ENCODE results near the gene UGT1A10. TPM values are rescaled to one million over a fixed set of nuclear protein-coding genes. Genes with fewer than 3 reads are reported as not detected.
"Not testable (repeated sequence)": the region's sequence is repeated elsewhere in the genome, so short reads cannot be mapped to it uniquely, and the experiment has no call there.

UGT1A10 gene
- total RNA-seq, 2 donors from 2014 or later, result 0.52 to 0.99 TPM

DNA sequence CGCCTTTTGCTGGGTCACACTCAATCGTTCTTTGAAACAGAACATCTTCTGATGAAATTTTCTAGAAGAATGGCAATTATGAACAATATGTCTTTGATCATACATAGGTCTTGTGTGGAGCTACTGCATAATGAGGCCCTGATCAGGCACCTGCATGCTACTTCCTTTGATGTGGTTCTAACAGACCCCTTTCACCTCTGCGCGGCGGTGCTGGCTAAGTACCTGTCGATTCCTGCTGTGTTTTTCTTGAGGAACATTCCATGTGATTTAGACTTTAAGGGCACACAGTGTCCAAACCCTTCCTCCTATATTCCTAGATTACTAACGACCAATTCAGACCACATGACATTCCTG is 77.0 kb downstream of the UGT1A10 start:
- DNase-seq (no peak), ATAC-seq (no peak)
- Histone ChIP-seq H3K36me3 (replicated peaks in 1 of 2; ENCODE audit: insufficient read depth in 1 of 2, low read depth in 2 of 2) (no peaks in the 10 kb centered on the region), H3K27ac (no peak overlapping the region), H3K4me1 (no peaks in the 10 kb centered on the region), H3K9me3 (no peaks in the 10 kb centered on the region), H3K27me3 (no peaks in the 10 kb centered on the region), H3K4me3 (no peak overlapping the region)
- 50 to 67% methylated on average over 7 of the region's 7 CpGs for WGBS, 2 donors
- TF ChIP-seq, protein P1, sequence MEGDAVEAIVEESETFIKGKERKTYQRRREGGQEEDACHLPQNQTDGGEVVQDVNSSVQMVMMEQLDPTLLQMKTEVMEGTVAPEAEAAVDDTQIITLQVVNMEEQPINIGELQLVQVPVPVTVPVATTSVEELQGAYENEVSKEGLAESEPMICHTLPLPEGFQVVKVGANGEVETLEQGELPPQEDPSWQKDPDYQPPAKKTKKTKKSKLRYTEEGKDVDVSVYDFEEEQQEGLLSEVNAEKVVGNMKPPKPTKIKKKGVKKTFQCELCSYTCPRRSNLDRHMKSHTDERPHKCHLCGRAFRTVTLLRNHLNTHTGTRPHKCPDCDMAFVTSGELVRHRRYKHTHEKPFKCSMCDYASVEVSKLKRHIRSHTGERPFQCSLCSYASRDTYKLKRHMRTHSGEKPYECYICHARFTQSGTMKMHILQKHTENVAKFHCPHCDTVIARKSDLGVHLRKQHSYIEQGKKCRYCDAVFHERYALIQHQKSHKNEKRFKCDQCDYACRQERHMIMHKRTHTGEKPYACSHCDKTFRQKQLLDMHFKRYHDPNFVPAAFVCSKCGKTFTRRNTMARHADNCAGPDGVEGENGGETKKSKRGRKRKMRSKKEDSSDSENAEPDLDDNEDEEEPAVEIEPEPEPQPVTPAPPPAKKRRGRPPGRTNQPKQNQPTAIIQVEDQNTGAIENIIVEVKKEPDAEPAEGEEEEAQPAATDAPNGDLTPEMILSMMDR (IDR thresholded peaks at IDR 0.05), result no peak
- no peak for TF ChIP-seq POLR2A (IDR thresholded peaks at IDR 0.05)
- intact Hi-C loops (cut with DNase I), result no loop called here

DNA sequence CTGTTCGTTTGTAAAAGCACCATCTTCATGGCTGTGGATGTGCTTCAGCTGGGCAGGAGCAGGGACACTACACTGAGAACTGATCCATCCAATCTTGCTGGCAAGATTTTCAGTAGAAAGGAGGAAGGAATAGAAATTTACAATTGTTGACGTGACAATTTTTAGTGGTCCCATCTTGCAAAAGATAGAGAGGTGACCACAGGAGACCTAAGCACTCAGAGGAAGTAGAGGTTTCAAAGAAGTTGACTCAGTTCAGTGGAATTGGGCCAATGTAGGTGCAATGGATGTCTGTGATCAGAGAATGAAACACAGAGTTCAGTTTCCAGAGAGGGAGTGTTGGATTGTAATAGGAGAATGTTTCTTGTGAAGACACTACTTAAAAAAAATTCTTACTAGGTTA is 77.9 kb downstream of the UGT1A10 start:
- ATAC-seq (no peak), DNase-seq (no peak)
- Histone ChIP-seq H3K27ac (no peak overlapping the region), H3K9me3 (no peaks in the 10 kb centered on the region), H3K36me3 (replicated peaks in 1 of 2; ENCODE audit: insufficient read depth in 1 of 2, low read depth in 2 of 2) (no peaks in the 10 kb centered on the region), H3K27me3 (no peaks in the 10 kb centered on the region), H3K4me1 (no peaks in the 10 kb centered on the region), H3K4me3 (no peak overlapping the region)
- intact Hi-C loops (cut with DNase I), result no loop called here
- WGBS, 2 donors, result 49 to 57% methylated on average over 2 of the region's 2 CpGs
- TF ChIP-seq, protein P1 (IDR thresholded peaks at IDR 0.05), result no peak
- TF ChIP-seq POLR2A (IDR thresholded peaks at IDR 0.05), result no peak

DNA sequence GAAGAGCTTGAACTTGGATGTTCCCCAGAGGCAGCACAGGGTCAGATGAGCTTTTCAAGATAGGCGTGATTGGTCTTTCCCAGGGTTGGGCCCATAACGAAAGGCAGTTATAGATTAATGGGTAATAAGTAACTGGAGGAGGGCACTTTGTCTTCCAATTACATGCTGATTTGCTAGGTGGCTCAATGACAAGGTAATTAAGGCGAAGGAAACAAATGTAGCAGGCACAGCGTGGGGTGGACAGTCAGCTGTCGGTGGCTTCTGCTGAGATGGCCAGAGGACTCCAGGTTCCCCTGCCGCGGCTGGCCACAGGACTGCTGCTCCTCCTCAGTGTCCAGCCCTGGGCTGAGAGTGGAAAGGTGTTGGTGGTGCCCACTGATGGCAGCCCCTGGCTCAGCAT is 82.3 kb downstream of the UGT1A10 start, which contains the start of gene UGT1A4:
TSS of gene UGT1A4 (plus strand) at position 185 of the 400 bp plus-strand sequence. CDS start at position 270, 85 bp downstream.
- WGBS, 2 donors, result 62 to 69% methylated on average over 4 to 7 of the region's 7 CpGs
- TF ChIP-seq POLR2A (IDR thresholded peaks at IDR 0.05), result no peak
- TF ChIP-seq, protein P1 (IDR thresholded peaks at IDR 0.05), result no peak
- Histone ChIP-seq H3K36me3 (replicated peaks in 1 of 2; ENCODE audit: insufficient read depth in 1 of 2, low read depth in 2 of 2) (no peaks in the 10 kb centered on the region), H3K27me3 (no peaks in the 10 kb centered on the region), H3K9me3 (no peaks in the 10 kb centered on the region), H3K4me1 (no peaks in the 10 kb centered on the region), H3K27ac (no peak within 1 kb of the TSS), H3K4me3 (no peak within 1 kb of the TSS)
- ATAC-seq (no peak), DNase-seq (no peak)
- intact Hi-C loops (cut with DNase I), result no loop called here

DNA sequence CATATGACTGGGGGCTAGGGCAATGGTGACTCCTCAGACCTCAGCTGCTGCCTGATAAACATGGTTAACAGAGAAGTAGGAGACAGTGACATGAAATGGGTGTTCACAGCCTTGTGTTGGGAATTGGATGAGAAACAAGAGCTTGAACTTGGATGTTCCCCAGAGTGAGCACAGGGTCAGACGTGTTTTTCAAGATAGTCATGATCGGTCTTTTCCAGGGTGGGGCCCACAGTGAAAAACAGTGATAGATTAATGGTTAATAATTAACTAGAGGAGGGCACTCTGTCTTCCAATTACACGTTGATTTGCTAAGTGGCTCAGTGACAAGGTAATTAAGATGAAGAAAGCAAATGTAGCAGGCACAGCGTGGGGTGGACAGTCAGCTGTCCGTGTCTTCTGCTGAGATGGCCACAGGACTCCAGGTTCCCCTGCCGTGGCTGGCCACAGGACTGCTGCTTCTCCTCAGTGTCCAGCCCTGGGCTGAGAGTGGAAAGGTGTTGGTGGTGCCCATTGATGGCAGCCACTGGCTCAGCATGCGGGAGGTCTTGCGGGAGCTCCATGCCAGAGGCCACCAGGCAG is 92.6 kb downstream of the UGT1A10 start, which contains the start of gene UGT1A3:
TSS of gene UGT1A3 (plus strand) at position 320 of the 579 bp plus-strand sequence. CDS start at position 405, 85 bp downstream.
- Histone ChIP-seq H3K27ac (no peak within 1 kb of the TSS), H3K4me1 (no peaks in the 10 kb centered on the region), H3K36me3 (replicated peaks in 1 of 2; ENCODE audit: insufficient read depth in 1 of 2, low read depth in 2 of 2) (no peaks in the 10 kb centered on the region), H3K4me3 (no peak within 1 kb of the TSS), H3K27me3 (no peaks in the 10 kb centered on the region), H3K9me3 (no peaks in the 10 kb centered on the region)
- intact Hi-C loops (cut with DNase I), result no loop called here
- TF ChIP-seq, protein P1 (IDR thresholded peaks at IDR 0.05), result no peak
- no peak for TF ChIP-seq POLR2A (IDR thresholded peaks at IDR 0.05)
- DNase-seq, result no peak
- no peak for ATAC-seq
- WGBS, 2 donors, result 57 to 63% methylated on average over 8 of the region's 8 CpGs

DNA sequence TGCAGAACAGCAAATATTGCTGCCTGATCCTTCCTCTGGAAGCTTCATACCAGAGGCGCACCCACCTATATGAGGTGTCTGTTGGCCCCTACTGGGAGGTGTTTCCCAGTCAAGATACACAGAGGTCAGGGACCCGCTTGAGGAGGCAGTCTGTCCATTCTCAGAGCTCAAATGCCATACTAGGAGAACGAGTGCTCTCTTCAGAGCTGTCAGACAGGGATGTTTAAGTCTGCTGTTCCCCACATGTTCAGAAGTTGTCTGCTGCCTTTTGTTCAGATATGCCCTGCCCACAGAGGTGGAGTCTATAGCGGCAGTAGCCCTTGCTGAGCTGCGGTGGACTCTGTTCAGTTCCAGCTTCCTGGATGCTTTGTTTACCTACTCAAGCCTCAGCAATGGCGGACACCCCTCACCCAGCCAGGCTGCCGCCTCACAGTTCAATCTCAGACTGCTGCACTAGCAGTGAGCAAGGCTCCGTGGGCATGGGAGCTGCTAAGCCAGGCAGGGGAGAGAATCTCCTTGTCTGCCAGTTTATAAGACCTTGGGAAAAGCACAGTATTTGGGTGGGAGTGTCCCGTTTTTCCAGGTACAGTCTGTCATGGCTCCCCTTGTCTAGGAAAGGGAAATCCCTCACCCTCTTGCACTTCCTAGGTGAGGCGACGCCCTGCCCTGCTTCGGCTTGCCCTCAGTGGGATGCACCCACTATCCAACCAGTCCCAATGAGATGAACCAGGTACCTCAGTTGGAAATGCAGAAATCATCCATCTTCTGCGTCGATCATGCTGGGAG is 100.8 kb downstream of the UGT1A10 start:
- H3K36me3 ChIP-seq (replicated peaks in 1 of 2; ENCODE audit: insufficient read depth in 1 of 2, low read depth in 2 of 2); H3K4me3 ChIP-seq; H3K27ac ChIP-seq; ATAC-seq; H3K27me3 ChIP-seq; intact Hi-C loops (cut with DNase I); H3K4me1 ChIP-seq; H3K9me3 ChIP-seq; DNase-seq: not testable (repeated sequence)
- WGBS, 2 donors, result 70 to 77% methylated on average over 10 to 14 of the region's 14 CpGs
